Stimulated activated CD4-positive, alpha-beta T cell treated with anti-CD3 and anti-CD28 coated beads, Interleukin-2, amount 100 ng/mL, for 48 hours (primary cell): Measurements from ENCODE around the gene SPTBN1.

Experiments
- DNase-seq, 2 donors: peaks; one replicate each; pipeline ENCODE4 v3.0.0-alpha.2; 2020

SPTBN1 gene

GRCh38 chr2:54434711-54435110, 21.4 kb upstream of the SPTBN1 start:
- DNase-seq: no peak

DNA sequence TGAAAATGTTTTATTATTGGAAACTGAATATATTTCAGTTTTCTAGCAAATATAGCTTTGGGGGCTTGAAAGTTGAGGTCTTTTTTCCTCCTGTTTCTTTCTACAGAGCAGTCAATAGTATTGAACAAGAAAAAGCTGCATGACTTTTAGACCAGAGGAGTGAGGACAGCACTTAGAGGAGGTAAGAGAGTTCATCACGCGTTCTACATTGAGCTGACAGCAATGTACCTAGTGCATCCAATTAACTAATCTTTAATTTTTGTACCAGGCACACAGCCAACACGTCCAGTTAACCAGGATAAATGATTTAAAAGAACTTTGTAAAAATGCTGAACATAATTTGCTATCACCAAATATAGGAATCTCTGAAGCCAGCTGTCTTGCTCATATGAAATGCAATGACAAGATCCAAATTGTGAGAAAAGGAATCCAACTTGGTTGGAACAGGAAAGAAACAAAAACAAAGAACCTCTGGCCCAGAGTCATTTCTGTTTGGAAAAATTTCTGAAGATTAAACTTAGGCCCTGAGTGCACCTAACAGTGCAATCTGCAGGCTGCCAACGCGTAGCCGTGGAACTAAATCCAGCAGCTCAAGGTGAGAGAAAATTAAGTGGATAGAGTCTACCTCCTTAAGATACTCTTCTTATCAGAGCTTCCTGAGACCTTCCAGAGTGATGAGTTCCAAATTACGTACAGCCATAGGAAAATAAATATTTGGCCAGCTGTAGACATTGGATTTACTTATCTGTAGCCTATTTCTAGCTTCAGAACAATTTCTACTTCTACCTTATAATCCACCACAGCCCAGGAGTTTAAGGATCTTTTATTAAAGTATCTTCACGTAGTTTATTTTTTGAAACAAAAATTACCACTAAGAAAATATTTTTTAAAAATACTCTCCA, 20.6 kb upstream of the SPTBN1 start:
- DNase-seq: no peak

DNA sequence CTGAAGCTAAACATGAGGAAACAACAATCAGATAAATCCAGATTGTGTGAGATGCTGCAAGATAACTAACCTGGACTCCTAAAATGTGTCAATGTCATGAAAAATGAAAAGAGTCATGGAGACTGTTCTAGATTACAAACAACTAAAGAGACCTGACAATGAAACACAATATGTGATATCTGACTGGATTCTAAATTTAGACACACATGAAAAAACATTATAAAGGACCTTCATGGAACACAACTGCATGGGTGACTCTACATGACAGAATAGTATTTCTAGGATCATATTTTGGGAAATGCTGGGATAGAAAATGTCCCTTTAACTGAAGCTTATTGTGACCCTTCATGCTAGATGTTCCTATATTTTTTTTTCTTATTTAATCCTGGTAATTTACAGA, 18.5 kb upstream of the SPTBN1 start:
- DNase-seq: no peak

- no peak for DNase-seq
Measured at GRCh38 chr2:54438271-54438670, 17.9 kb upstream of the SPTBN1 start.

- no peak for DNase-seq
Measured at GRCh38 chr2:54439582-54439981, 16.5 kb upstream of the SPTBN1 start.

GRCh38 chr2:54440050-54440449, 16.1 kb upstream of the SPTBN1 start:
- DNase-seq: no peak

GRCh38 chr2:54444503-54444902, 11.6 kb upstream of the SPTBN1 start:
- DNase-seq: no peak

- no peak for DNase-seq
Measured at GRCh38 chr2:54446122-54446521, 10.0 kb upstream of the SPTBN1 start.

- no peak for DNase-seq
Measured at GRCh38 chr2:54446625-54447024, 9.5 kb upstream of the SPTBN1 start.

GRCh38 chr2:54454548-54455130, 1.5 kb upstream of the SPTBN1 start:
- DNase-seq: no peak

- no peak for DNase-seq
Measured at GRCh38 chr2:54455131-54455562, 980 bp upstream of the SPTBN1 start.

DNA sequence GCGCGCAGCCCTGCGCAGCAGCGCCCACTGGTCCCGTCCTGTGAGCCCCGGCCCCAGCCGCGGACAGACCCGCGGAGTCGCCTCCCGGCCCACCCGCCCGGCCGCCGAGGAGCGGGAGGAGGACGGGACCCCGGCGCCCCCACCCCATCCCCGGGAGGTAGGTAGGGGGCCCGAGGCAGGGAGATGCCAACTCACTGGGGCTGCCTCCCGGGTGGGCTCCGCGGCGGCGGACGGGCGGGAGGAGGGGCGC, 160 bp downstream of the SPTBN1 start:
- no peak for DNase-seq

DNA sequence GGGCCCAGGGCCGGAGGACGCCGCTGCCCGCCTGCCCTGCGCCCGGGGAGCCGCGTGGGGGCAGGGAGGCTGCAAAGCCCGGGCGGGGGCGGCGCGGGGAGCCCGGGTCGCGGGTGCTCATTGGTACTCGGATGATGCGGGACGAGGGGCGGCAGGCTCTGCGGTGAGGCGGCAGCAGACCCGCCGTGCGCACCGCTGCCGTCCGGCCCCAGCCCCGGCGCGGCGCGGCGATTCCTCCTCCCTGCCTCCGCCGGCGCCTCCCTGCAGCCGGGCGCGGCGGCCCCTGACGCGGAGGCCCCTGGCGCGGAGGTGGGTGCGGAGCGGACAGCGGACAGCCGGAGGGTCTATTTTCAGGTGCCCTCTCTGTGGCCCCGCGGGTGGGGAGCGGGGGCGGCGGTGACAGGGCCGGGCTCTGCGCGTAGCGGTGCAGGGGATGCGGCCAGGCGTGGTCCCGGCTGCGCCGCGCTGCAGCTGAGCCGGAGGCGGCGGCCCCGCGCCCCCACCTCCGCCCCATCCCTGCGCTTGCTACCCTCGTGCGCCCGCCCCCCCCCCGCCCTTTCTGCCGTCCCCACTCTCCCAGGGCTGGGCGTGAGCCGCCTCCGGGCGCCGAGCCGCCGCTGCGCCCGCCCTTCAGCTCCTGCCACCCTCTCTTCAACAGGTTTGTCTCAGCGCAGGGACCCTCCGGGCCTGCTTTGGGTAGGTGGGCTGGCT, 640 bp downstream of the SPTBN1 start:
- no peak for DNase-seq

GRCh38 chr2:54457323-54458023, 1.3 kb downstream of the SPTBN1 start:
- DNase-seq: peak in 1 of 2 donors; percentile 6

- no peak for DNase-seq
Measured at GRCh38 chr2:54459037-54459441, 2.9 kb downstream of the SPTBN1 start.

DNA sequence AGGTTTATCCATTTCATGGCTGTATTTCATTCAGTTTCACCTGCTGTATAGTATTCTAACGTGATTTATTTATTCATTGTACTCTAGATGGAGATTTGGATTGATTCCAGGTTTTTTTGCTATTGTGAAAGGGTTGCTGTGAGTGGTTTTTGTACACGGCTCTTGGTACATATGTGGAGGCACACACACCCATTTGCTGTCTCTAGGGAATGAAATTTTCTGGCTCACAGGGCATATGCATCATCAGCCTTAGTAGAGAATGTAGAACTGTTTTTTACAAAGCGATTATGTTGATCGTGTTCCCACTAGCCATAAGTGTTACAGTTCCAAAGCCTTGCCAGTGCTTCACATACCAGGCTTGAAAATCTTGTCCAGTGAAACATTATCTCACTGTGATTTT, 5.1 kb downstream of the SPTBN1 start:
- DNase-seq: no peak

DNA sequence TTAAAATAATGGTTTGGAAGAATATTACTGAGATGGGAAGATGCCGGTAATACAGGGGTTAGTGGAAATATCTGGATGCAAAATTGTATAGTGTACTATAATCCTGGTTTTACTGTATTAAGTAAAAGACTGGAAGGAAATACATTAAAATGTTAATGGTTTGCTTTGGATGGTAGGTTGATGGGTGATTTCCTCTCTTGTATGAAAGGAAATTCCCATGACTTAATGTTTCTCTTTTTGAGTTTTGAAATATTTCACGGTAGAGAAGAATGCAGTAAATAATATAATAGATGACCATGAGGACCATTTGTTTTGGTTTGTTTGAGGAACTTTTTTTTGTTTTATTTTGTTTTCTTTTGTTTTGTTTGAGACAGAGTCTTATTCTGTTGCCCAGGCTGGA, 8.2 kb downstream of the SPTBN1 start:
- no peak for DNase-seq

DNA sequence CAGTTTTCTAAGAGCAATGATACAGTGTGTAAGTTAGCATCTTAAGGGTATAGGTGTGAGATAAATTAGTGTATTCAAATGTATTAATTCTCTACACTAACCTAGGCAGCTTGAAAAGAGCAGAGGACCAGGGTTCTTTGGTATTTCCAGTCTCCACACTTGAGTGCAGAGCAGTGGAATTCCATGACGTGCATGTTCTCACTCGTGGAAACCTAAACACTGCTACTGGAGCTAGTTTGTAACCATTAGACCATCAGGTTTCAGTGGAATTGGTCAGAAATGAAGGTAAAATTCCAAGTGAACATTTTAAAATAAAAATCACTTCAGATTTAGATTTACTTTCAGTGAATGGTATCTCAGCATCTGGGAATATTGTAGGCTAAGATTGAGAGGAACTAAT, 9.0 kb downstream of the SPTBN1 start:
- no peak for DNase-seq

DNA sequence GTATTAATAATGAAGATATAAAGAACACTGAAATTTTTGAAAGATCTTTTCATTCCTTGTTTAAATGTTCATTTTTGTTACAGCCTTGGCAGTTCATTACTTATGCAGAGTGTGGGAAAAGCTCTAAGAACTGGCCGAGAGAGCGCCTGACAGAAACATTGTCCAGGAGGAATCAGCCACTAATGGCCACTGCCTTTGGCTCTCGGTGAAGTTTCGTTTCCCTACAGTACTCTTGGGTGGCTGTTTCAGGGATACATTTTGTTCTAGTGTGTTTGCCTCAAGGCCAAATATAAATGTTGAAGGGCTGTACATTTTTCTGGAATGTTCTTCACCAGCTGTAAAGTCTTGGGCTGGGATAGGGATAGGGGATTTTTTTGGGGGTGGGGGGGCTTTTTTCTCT, 10.7 kb downstream of the SPTBN1 start:
- no peak for DNase-seq

DNA sequence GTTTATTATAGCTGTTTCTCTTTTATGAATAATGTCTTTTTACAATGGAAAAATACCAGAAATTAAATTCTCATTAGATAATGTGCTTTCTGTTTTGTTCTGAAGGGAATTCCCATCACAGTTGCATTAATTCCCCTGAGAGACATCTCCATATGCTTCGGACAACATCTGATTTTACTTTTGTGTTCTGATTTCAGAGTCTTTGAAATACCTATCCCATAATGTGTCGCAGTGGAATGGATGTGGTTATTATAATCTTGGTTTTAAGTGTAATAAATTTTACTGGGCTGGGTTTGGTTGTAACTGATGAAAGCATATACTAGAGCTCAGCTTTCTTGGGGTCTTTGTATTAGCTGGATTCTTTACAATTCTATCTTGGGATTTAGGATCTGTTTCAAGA, 12.5 kb downstream of the SPTBN1 start:
- no peak for DNase-seq

DNA sequence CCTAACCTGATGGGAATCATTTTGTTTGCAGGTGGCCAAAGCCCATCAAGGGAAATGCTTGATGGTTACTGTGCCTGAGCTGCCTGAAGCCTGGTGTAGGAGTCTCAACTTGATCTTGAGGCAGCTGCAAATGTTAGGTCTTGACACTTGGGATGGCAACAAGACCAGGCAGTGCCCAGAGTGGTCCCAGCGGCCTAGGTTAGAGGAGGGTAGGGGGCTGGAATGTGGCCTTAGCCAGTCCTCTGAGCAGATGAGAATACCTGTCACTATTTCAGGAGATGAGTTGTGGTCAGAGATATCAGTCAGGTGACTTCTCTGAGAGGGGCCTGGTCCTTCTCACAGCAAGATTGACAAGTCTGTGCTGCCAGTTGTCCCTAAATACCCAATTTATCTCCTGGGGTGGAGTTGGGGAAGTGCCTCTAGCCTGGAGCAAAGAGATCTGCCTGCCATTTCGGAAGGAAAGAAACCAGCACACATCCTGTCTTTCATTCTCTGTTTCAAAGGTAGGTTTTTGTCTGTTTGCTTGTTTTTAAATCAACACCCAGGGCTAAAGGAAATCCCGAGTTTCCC, 13.4 kb downstream of the SPTBN1 start:
- DNase-seq: no peak

- DNase-seq: no peak
Measured at GRCh38 chr2:54470266-54470938, 14.3 kb downstream of the SPTBN1 start.
